ENCODE data around the gene NAPA.

NAPA gene

GRCh38 chr19:47485210-47485609, 29.7 kb downstream of the NAPA start:
- DNase-seq = no peak

- peak; percentile 70 for DNase-seq
Observed at GRCh38 chr19:47483800-47484690, 30.8 kb downstream of the NAPA start, which contains the start of gene KPTN. TSS of gene KPTN (minus strand) at chr19:47484219. CDS start at chr19:47484160, 59 bp downstream.

DNA sequence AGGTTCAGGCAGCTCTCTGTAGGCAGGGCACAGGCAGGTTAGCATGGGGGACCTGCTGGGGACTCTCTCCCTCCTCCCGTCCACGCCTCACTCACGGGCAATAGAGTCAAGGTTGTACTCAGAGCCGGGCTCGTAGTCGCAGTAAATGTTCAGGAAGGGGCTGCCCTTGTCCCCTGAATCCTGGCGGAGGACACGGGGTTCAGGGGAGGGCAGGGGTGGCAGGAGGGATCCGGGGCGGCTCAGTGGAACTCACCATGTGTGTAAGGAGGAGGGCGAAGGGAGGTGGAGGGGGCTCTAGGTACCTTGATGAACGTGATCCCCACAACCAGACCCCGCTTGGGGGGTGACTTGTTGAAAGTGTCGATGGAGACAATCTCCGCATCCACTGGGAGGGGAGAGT, 31.7 kb downstream of the NAPA start:
- no peak for DNase-seq

GRCh38 chr19:47481460-47482052, 33.3 kb downstream of the NAPA start:
- no peak for DNase-seq

DNA sequence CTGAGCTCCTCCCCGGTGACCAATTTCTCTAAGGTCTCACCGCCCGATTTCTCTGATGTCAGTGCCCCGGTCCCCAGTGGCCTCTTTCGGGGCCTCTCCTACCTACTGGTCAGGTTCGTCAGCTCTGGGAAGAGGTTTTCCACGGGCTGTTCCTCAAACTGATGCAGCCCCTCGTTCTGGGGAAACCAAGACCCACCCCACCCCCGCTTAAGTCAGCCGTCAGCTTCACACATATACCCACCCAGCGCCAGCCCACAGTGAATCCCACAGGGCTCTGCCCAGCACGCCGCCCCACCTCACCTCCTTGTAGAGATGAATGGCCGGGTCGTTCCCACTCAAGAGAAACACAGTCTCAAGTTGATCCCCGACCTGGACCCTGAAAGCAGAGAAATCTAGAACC, 34.2 kb downstream of the NAPA start:
- DNase-seq = no peak

GRCh38 chr19:47479701-47480503, 35.0 kb downstream of the NAPA start:
- no peak for DNase-seq

DNA sequence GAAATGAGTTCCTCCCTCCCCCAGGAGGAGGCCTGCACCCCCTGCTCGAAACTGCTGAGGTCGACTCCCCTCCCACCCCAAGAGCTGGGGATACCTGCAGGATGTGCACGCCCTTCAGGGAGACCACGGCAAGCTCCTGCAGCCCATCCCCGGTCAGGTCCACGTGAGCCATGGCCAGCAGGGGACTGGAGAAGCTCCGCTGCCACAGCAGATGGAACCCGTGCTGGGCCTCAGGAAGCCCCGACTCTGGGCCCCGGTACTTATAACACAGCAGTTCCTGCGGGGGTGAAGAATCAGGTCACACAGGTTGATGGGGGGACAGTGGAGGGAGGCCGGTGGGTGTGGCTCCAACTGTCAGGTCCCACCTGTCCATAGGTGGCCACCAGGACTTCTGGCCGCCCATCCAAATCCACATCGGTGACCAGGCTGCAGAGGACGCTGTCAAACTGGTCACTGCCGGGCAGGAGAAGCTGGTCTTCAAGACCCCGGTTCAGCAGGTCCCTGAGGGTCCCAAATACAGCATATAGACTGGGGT, 38.4 kb downstream of the NAPA start:
- no peak for DNase-seq

- no peak for DNase-seq
Observed at GRCh38 chr19:47475465-47475864, 39.4 kb downstream of the NAPA start.

DNA sequence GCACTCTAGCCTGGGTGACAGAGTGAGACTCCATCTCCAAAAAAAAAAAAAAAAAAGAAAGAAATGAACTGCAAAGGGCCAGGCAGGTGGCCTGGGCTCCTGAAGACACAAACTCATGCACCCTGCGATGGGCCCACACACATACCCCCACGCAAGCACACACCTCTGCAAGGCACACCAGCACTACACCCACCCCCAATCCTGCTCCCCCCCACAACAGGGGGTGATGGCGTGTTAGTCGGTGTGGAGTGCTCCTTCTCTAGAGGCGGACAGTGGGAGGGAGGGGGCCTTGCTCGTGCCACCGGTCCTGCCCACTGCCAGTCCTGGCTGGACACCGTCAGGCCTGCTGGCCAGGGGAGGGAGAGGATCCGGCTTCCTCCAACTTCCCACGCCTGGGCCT, 41.5 kb downstream of the NAPA start:
- no peak for DNase-seq

- DNase-seq = peak; percentile 49
Observed at GRCh38 chr19:47471733-47472457, 43.0 kb downstream of the NAPA start, which contains the start of gene SLC8A2. TSS of gene SLC8A2 (minus strand) at chr19:47471893. CDS start at chr19:47466403, 5,490 bp downstream.

GRCh38 chr19:47471381-47471732, 43.5 kb downstream of the NAPA start:
- no peak for DNase-seq

DNA sequence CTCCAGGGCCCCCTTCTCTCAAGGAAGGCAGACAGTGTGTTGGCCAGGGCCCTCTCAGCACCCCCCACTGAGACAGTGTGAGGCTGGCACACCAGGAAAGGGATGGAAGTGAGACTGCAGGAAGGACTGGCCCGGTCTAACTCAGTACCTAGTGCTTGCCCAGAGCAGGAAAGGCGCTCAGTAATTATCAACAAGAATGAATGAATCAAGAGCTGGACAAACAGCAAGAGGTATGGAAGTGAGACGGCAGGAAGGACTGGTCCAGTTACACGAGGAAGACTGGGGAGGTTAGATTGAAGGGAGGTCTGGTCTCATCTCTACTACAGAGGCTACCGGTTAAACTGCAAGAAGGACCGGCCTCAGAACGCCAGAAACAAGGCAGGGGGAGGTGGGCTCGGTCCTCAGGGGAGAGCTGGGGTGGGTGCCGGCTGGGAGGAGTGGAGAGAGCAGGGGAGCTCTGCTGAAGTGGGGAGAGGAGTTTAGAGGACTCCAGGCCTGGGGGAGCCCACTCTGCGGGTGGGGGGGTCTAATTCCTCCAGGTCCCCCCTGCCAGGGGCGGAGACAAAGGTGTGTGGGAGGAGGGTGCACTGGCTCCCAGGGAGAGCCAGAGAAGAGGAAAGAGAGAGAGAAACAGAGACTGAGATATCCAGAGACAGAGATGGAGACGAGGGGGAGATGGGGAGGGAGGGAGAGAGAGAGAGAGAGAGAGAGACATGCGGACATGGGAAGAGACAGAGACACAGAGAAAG, 44.2 kb downstream of the NAPA start:
- no peak for DNase-seq

DNA sequence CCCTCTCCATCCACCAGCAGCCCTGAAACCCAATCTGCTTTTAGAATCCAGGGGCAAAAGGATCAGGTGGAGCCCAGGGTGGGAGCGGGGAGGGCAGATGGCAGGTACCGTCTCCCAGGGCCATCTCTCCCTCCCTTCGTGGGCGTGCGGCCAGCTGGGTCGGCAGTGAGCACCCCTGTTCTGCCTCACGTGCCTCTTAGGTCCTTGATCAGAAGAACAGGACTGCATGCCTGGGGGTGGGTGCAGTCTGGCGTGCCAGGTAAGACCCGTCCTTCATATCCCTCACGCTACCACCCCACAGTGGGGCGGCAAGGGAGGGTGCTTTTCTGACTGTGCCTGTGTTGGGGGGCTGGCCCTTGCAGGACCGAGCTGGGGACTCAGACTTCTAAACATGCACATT, 45.1 kb downstream of the NAPA start:
- DNase-seq = no peak

DNA sequence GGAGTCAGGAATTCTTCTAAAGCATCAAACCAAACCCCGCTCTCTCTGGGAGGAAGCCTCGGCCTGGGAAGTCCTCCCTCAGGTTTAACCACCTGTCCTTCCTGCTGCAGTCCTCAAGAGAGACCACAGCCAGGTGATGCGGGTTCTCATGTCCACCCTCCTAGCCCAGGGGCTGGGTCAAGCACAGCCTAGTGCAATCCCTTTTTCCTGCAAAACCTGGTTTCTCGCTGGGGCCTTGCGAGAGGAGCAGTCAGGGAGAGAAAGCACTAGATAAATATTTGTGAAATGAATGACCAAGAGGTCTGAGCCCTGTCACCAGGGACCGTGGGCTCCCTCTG, 45.5 kb downstream of the NAPA start:
- no peak for DNase-seq

DNA sequence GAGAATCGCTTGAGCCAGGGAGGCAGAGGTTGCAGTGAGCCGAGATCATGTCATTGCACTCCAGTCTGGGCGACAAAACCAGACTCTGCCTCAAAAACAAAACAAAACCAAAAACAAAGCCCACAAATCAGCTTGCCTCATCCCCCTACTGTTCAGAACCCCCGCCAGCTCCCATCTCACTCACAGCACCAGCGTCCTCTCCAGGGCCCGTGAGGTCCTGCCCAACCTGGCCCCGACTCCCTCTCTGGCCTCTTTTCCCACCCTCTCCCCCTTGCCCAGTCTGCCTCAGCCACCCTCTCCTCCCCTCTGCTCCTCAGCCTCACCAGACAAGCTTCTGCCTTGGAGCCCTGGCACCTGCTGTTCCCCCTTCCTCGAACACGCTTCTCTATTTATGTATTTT, 46.9 kb downstream of the NAPA start:
- DNase-seq = no peak

DNA sequence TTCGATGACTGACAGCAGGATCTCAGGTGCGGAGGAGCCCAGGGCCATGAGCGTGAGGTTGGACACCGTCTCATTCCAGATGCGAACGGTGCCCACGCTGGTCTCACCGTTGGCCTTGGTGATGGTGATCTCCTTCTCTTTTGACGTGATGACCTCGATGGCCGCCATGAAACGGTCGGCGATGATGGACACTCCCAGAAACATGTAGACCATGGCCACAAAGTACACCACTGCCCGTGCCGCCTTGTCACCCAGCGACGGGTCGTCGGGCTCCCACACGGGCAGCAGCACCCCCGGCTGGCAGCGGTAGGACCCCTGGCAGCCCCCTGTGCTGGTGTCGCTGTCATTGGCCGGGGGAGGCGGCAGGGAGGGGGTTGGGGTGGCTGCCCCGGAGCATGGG, 48.9 kb downstream of the NAPA start:
- no peak for DNase-seq

- no peak for DNase-seq
Observed at GRCh38 chr19:47464675-47465419, 50.0 kb downstream of the NAPA start.

GRCh38 chr19:47461876-47462275, 53.0 kb downstream of the NAPA start:
- no peak for DNase-seq

DNA sequence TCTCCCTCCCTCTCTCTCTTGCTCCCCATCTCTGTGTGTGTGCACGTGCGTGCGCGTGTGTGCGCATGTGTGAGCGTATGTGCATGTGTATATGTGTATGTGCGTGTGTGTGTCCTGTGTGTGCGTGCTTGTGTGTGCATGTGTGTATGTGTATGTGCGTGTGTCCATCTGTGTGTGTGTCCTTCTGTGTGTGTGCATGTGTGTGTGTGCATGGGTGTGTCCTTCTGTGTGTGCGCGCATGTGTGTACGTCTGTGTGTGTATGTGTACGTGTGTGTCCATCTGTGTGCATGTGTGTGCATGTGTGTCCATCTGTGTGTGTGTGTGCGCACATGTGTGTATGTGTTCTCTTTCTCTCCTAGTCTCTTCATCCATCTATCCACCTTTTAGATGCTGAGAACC, 55.4 kb downstream of the NAPA start:
- DNase-seq = no peak

- DNase-seq = no peak
Observed at GRCh38 chr19:47458672-47459071, 56.2 kb downstream of the NAPA start.
